K562 (cell line): ENCODE results near the gene DGCR8. TPM values are rescaled to one million over a fixed set of nuclear protein-coding genes. Genes with fewer than 3 reads are reported as not detected.
A peak's percentile ranks its signal among the peaks of the same experiment; 100 is the strongest.

Experiments
- FOXP4 ChIP-seq: sonication (generic); formaldehyde crosslinking; IDR thresholded peaks from 2 replicates; pipeline ENCODE4 v1.8.0; 2022; ENCODE audit warnings: mild to moderate bottlenecking, missing genetic modification reagents, borderline replicate concordance
- GABPA ChIP-seq: fragments of 200-800 bp; sonication (Bioruptor generic); conservative IDR thresholded peaks from 2 replicates; pipeline ENCODE4 v1.6.1; 2016; ENCODE audit warnings: low read depth, missing genetic modification characterization, missing compliant biosample characterization
- JUN ChIP-seq, 2 experiments: sonication (generic) in 1 of 2; formaldehyde crosslinking in 1 of 2; IDR thresholded peaks; 2 replicates each; pipeline versions ENCODE4 v1.6.1 to v1.8.0; 2012 to 2022; ENCODE audit warnings: borderline replicate concordance in 2 of 2, mild to moderate bottlenecking in 2 of 2, improper control_type of control experiment in 1 of 2, low read depth in 1 of 2, low read length in 1 of 2, missing genetic modification reagents in 1 of 2
- MEIS2 ChIP-seq: fragments of 450-650 bp; IDR thresholded peaks from 2 replicates; pipeline ENCODE4 v1.6.1; 2014; ENCODE audit warnings: mild to moderate bottlenecking; ENCODE audit not compliant: partially characterized antibody
- RBM34 ChIP-seq: fragments of 200-400 bp; formaldehyde crosslinking; IDR thresholded peaks from 2 replicates; pipeline ENCODE4 v1.6.1; 2018; ENCODE audit warnings: low read length, borderline replicate concordance; ENCODE audit not compliant: insufficient read depth
- THRB ChIP-seq: fragments of 450-650 bp; formaldehyde crosslinking; conservative IDR thresholded peaks from 2 replicates; pipeline ENCODE4 v1.4.0; 2022; ENCODE audit warnings: mild to moderate bottlenecking, missing genetic modification characterization
- UBTF ChIP-seq, 2 experiments: IDR thresholded peaks; 2 replicates each; pipeline ENCODE4 v1.6.1; 2012; ENCODE audit warnings: improper control_type of control experiment in 2 of 2, low read depth in 2 of 2, low read length in 2 of 2, borderline replicate concordance in 1 of 2
- polyA plus RNA-seq, 8 experiments: library from polyadenylated mRNA; depleted of rRNA in 4 of 8; stranded (reverse) in 5 of 8; unstranded in 3 of 8; fragments of >200 nt; fragmentation: Nextera tagmentation in 2 of 8; fragmentation: Illumina TruSeq in 1 of 8; extraction: Ambion mirVana in 2 of 8; extraction: Trizol in 1 of 8; gene quantifications; 2 replicates each; pipeline versions ENCODE4 v1.2.1 to v1.2.3, GENCODE V29; 2011 to 2014; ENCODE audit warnings: inconsistent platforms in 1 of 8, missing spikeins in 1 of 8
- total RNA-seq, 7 experiments: library from RNA; depleted of rRNA in 6 of 7; stranded (reverse); fragments of >200 nt in 6 of 7; fragmentation: Illumina TruSeq in 2 of 7; extraction: Trizol in 2 of 7; gene quantifications; 2 replicates each; pipeline versions ENCODE4 v1.2.1 to v1.2.3, GENCODE V29; 2011 to 2021; ENCODE audit warnings: low replicate concordance in 1 of 7
- TF ChIP-seq, protein P1 (sequence below): fragments of 450-650 bp; formaldehyde crosslinking; IDR thresholded peaks from 2 replicates; pipeline ENCODE4 v1.4.0; 2022; ENCODE audit warnings: missing genetic modification characterization
- TF ChIP-seq, protein P2 (sequence below), 3 experiments: IDR thresholded peaks in 2 of 3; conservative IDR thresholded peaks in 1 of 3; 2 replicates each; pipeline ENCODE4 v1.5.1; 2011 to 2012; ENCODE audit warnings: low read length in 3 of 3, mild to moderate bottlenecking in 3 of 3, control low read depth in 2 of 3, improper control_type of control experiment in 1 of 3, inconsistent platforms in 1 of 3, low read depth in 1 of 3, mixed read lengths in 1 of 3, moderate library complexity in 1 of 3; ENCODE audit not compliant: insufficient read depth in 2 of 3
- TF ChIP-seq, protein P3 (sequence below): fragments of 450-650 bp; formaldehyde crosslinking; IDR thresholded peaks from 2 replicates; pipeline ENCODE4 v1.4.0; 2022; ENCODE audit warnings: missing genetic modification characterization

The DGCR8 gene
- total and polyA plus RNA-seq, 9 of the 15 experiments (the other 6 are each of a cell fraction or from before 2014, with no cell fraction given), result 5.9 to 144 (median 80.1) TPM

GRCh38 chr22:20076627-20077172 lies 3.3 kb upstream of the DGCR8 start (continued):
- no peak for TF ChIP-seq UBTF (IDR thresholded peaks at IDR 0.05; ENCODE audit: borderline replicate concordance in 1 of 2, low read depth in 2 of 2, low read length in 2 of 2)
- TF ChIP-seq FOXP4, result no peak
- peak; percentile 71; the same call in 1 of the 2 replicates for TF ChIP-seq THRB
- no peak for TF ChIP-seq JUN (IDR thresholded peaks at IDR 0.05; ENCODE audit: borderline replicate concordance, low read depth, low read length)
- no peak for TF ChIP-seq JUN (CRISPR knock-in tag; IDR thresholded peaks at IDR 0.05; ENCODE audit: borderline replicate concordance)
- TF ChIP-seq, protein P1, sequence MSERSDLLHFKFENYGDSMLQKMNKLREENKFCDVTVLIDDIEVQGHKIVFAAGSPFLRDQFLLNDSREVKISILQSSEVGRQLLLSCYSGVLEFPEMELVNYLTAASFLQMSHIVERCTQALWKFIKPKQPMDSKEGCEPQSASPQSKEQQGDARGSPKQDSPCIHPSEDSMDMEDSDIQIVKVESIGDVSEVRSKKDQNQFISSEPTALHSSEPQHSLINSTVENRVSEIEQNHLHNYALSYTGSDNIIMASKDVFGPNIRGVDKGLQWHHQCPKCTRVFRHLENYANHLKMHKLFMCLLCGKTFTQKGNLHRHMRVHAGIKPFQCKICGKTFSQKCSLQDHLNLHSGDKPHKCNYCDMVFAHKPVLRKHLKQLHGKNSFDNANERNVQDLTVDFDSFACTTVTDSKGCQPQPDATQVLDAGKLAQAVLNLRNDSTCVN (CRISPR knock-in tag), result no peak
- no peak for TF ChIP-seq MEIS2
- TF ChIP-seq RBM34, result no peak
- TF ChIP-seq GABPA (tag), result no peak
- TF ChIP-seq, protein P2, sequence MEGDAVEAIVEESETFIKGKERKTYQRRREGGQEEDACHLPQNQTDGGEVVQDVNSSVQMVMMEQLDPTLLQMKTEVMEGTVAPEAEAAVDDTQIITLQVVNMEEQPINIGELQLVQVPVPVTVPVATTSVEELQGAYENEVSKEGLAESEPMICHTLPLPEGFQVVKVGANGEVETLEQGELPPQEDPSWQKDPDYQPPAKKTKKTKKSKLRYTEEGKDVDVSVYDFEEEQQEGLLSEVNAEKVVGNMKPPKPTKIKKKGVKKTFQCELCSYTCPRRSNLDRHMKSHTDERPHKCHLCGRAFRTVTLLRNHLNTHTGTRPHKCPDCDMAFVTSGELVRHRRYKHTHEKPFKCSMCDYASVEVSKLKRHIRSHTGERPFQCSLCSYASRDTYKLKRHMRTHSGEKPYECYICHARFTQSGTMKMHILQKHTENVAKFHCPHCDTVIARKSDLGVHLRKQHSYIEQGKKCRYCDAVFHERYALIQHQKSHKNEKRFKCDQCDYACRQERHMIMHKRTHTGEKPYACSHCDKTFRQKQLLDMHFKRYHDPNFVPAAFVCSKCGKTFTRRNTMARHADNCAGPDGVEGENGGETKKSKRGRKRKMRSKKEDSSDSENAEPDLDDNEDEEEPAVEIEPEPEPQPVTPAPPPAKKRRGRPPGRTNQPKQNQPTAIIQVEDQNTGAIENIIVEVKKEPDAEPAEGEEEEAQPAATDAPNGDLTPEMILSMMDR (IDR thresholded peaks at IDR 0.05 in 2 of 3, conservative IDR thresholded peaks at IDR 0.05 in 1 of 3; ENCODE audit: insufficient read depth in 2 of 3, low read depth in 1 of 3, low read length in 3 of 3), result peak; percentile 24 to 50 (median 39); a peak in 5 of 6 replicates
- TF ChIP-seq, protein P3, sequence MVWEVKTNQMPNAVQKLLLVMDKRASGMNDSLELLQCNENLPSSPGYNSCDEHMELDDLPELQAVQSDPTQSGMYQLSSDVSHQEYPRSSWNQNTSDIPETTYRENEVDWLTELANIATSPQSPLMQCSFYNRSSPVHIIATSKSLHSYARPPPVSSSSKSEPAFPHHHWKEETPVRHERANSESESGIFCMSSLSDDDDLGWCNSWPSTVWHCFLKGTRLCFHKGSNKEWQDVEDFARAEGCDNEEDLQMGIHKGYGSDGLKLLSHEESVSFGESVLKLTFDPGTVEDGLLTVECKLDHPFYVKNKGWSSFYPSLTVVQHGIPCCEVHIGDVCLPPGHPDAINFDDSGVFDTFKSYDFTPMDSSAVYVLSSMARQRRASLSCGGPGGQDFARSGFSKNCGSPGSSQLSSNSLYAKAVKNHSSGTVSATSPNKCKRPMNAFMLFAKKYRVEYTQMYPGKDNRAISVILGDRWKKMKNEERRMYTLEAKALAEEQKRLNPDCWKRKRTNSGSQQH, result no peak
